ENCODE measurements around the gene HS6ST3.
"Not testable (repeated sequence)": the region's sequence is repeated elsewhere in the genome, so short reads cannot be mapped to it uniquely, and the experiment has no call there.

HS6ST3 gene

DNA sequence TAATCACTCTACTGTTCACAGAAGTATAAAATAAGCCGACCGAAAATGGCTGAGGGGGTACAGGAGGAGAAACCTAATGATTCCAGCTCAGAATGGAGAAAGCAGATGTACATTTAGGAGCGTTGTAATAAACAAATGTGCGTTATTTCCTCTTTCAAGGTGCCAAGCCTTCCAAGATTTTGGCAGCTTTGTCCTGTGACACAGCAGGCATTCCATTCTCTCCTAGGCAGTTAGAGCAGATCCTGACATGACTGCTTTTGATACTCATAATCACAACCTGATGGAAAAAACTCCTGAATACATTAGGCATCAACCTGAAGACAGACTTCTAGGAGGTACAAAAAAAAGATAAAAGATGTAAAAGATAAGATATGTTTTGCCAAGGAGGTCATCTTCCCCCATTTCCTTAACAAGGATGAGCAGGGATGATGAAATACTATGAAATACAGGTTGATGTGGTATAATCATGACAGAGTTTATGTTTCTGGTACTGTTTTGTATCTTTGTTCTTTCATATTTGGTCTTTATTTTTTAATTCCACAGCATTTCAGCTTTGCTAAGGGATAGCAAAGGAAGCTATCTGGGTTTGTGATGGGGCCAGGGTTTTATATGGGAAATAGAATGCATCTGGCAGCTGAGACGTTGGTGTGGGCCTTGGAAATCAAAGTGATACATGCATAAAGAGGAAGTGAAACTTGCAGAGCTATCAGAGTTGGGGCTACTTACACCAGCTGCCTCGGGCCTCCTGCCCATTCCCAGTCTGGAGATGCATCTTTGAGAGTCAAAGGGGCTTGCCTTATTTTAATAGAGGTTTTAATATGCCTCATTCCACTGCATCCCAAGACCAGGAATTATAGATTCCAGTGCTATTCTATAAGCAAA lies 681.8 kb downstream of the HS6ST3 start:
- H3K36me3 ChIP-seq (ENCODE audit: insufficient read depth, low read length) = no peaks in the 10 kb centered on the region

DNA sequence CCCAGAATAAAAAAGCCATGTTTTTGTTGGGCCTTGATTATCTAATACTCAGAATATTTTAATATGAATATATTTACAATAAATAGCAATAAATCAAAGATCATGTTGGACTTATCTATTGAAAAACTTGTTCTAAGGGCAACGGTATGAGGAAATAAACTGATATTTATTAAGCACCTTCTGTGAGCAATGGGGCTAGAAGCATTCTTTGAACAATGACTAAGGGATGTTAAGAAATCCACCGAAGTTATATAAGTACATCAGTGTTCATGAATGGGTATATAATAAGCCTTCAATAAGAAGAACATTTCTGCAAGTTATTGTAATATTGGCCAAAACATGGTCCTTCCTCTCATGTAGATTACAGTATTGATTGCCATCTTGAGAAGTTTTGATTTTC lies 682.5 kb downstream of the HS6ST3 start:
- H3K27me3 ChIP-seq (ENCODE audit: insufficient read depth, low read length) = no peaks in the 10 kb centered on the region
- no peak overlapping the region for H3K4me3 ChIP-seq (ENCODE audit: low read length)
- H3K9me3 ChIP-seq (ENCODE audit: insufficient read depth, low read depth, low read length) = no peaks in the 10 kb centered on the region
- 100% methylated on average over 2 of the region's 2 CpGs for WGBS
- peaks cover 23% of the 10 kb centered on the region for H3K4me1 ChIP-seq (ENCODE audit: insufficient read depth, low read length)
- no peak overlapping the region for H3K27ac ChIP-seq (ENCODE audit: low read depth, low read length)
- no peaks in the 10 kb centered on the region for H3K36me3 ChIP-seq (ENCODE audit: insufficient read depth, low read length)
- H3K9ac ChIP-seq (ENCODE audit: low read depth, low read length) = no peak overlapping the region

More for the DNA sequence above, 681.8 kb downstream of the HS6ST3 start:
- Histone ChIP-seq H3K27me3 (ENCODE audit: insufficient read depth, low read length) (no peaks in the 10 kb centered on the region), H3K9ac (ENCODE audit: low read depth, low read length) (no peak overlapping the region), H3K4me1 (ENCODE audit: insufficient read depth, low read length) (peaks cover 23% of the 10 kb centered on the region), H3K9me3 (ENCODE audit: insufficient read depth, low read depth, low read length) (no peaks in the 10 kb centered on the region), H3K27ac (ENCODE audit: low read depth, low read length) (no peak overlapping the region), H3K4me3 (ENCODE audit: low read length) (no peak overlapping the region)
- 85% methylated on average over 6 of the region's 6 CpGs for WGBS

DNA sequence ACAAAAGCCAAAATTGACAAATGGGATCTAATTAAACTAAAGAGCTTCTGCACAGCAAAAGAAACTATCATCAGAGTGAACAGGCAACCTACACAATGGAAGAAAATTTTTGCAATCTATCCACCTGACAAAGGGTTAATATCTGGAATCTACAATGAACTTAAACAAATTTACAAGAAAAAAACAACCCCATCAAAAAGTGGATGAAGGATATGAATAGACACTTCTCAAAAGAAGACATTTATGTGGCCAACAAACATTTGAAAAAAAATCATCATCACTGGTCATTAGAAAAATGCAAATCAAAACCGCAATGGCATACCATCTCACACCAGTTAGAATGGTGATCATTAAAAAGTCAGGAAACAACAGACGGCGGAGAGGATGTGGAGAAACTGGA lies 688.4 kb downstream of the HS6ST3 start:
- H3K4me3 ChIP-seq (ENCODE audit: low read length); H3K4me1 ChIP-seq (ENCODE audit: insufficient read depth, low read length); H3K36me3 ChIP-seq (ENCODE audit: insufficient read depth, low read length); H3K27ac ChIP-seq (ENCODE audit: low read depth, low read length); H3K9ac ChIP-seq (ENCODE audit: low read depth, low read length); H3K27me3 ChIP-seq (ENCODE audit: insufficient read depth, low read length); H3K9me3 ChIP-seq (ENCODE audit: insufficient read depth, low read depth, low read length): not testable (repeated sequence)
- 91% methylated on average over 3 of the region's 3 CpGs for WGBS

DNA sequence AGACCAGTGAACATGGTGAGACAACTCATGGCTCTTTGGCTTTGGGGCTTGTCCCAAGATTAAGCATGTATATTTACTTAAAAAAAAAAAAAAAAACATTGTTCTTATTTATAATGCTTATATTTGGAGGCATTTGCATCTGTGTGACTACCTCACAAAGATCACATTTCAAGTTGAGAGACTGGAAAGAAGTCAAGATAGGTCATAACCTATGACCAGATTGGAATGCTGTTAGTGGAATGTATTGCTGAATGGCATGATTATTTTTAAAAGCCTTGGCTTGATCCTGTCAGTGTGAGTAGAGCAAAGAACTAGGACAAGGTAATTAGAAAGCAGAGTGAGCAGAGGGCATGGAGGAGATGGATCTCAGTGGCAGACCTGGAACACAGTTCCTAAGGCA lies 689.8 kb downstream of the HS6ST3 start:
- Histone ChIP-seq H3K9ac (ENCODE audit: low read depth, low read length) (no peak overlapping the region), H3K36me3 (ENCODE audit: insufficient read depth, low read length) (no peaks in the 10 kb centered on the region), H3K9me3 (ENCODE audit: insufficient read depth, low read depth, low read length) (0 out of 2 replicates have a peak, but pooled peaks cover 3% of the 10 kb centered on the region), H3K4me1 (ENCODE audit: insufficient read depth, low read length) (no peaks in the 10 kb centered on the region), H3K27me3 (ENCODE audit: insufficient read depth, low read length) (no peaks in the 10 kb centered on the region), H3K4me3 (ENCODE audit: low read length) (no peak overlapping the region), H3K27ac (ENCODE audit: low read depth, low read length) (no peak overlapping the region)

DNA sequence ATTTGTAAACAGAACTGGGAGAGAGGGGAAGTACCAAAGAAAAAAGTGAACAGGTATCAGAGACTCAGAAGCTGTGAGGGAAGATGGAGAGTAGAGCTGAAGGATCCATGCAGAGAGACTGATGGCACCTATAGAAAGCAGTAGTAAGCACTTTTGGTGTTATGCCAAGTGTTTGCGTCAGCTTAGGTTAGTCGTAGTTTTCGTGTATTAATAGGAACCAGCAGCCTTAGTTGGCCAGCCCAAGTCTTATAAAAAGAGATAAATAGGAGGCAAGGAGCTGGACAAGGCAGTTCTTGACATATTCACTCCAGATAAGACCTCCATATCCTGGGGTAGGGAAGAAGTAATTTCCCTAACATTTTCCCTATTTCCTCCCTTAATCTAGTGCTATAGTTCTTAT lies 690.2 kb downstream of the HS6ST3 start:
- Histone ChIP-seq H3K36me3 (ENCODE audit: insufficient read depth, low read length) (no peaks in the 10 kb centered on the region), H3K9ac (ENCODE audit: low read depth, low read length) (no peak overlapping the region), H3K4me3 (ENCODE audit: low read length) (no peak overlapping the region), H3K27ac (ENCODE audit: low read depth, low read length) (no peak overlapping the region), H3K9me3 (ENCODE audit: insufficient read depth, low read depth, low read length) (0 out of 2 replicates have a peak, but pooled peaks cover 3% of the 10 kb centered on the region), H3K27me3 (ENCODE audit: insufficient read depth, low read length) (no peaks in the 10 kb centered on the region), H3K4me1 (ENCODE audit: insufficient read depth, low read length) (no peaks in the 10 kb centered on the region)
- WGBS = 94% methylated on average over 3 of the region's 3 CpGs

DNA sequence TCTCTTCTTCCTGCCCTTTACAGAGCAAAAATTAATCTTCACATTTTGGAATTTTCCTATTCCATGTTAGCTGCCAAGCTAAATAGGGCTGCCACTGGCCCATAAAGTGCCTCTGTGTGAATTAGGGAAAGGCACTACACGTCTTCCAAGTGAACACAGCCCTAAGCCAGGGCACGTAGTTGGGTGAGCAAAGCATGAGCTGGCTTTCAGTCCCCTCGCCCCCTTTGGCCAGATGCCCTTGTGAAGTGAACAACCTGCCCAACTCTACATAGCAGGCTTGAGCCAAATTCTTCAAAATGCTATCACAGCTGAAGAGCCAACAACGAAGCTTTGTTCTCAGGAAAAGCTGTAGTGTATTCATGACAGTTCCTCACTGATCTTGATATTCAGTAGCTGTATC lies 691.2 kb downstream of the HS6ST3 start:
- no peaks in the 10 kb centered on the region for H3K4me1 ChIP-seq (ENCODE audit: insufficient read depth, low read length)
- 92% methylated on average over 4 of the region's 4 CpGs for WGBS
- H3K36me3 ChIP-seq (ENCODE audit: insufficient read depth, low read length) = no peaks in the 10 kb centered on the region
- 0 out of 2 replicates have a peak, but pooled peaks cover 3% of the 10 kb centered on the region for H3K9me3 ChIP-seq (ENCODE audit: insufficient read depth, low read depth, low read length)
- no peaks in the 10 kb centered on the region for H3K27me3 ChIP-seq (ENCODE audit: insufficient read depth, low read length)
- H3K9ac ChIP-seq (ENCODE audit: low read depth, low read length) = no peak overlapping the region
- no peak overlapping the region for H3K4me3 ChIP-seq (ENCODE audit: low read length)
- no peak overlapping the region for H3K27ac ChIP-seq (ENCODE audit: low read depth, low read length)

DNA sequence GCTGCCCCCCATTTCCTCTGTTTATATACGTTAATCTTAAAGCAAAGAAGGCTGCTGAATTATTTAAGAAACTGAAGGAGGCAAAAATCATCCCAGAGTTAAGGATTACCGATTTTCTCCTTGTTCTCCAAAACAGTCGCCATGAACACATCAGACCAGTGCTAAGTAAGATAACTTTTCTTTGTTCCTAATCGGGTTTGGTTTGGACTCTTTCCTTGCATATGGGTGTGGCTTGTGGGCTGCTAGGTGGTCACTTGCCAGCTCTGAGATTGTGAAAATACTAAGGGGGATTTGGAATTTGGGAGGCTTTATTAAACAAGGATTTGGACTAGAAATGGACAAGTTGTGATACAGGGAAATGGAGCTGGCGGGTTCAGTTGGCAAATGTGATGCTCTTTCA lies 692.3 kb downstream of the HS6ST3 start:
- Histone ChIP-seq H3K27ac (ENCODE audit: low read depth, low read length) (no peak overlapping the region), H3K4me1 (ENCODE audit: insufficient read depth, low read length) (no peaks in the 10 kb centered on the region), H3K9me3 (ENCODE audit: insufficient read depth, low read depth, low read length) (0 out of 2 replicates have a peak, but pooled peaks cover 3% of the 10 kb centered on the region), H3K9ac (ENCODE audit: low read depth, low read length) (no peak overlapping the region), H3K36me3 (ENCODE audit: insufficient read depth, low read length) (no peaks in the 10 kb centered on the region), H3K4me3 (ENCODE audit: low read length) (no peak overlapping the region), H3K27me3 (ENCODE audit: insufficient read depth, low read length) (no peaks in the 10 kb centered on the region)
- 97% methylated on average over 5 of the region's 5 CpGs for WGBS

DNA sequence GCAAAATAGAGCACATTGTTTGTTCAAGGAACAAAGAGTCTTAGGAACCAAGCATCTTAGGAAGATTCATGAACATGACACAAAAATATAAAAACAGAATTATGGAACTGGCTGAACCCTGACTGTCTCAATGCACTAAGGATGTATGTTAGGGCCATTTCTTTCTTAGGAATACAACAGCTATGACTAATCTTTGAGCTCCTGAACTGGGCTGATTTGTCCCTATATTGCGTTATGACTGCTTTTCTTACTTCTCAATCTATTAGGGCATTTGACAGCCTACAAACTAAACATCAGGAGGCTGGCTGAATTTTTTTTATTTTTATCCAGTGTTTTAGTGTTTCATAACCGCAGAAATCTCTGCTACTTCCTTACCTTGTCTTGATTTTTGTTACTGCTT lies 693.1 kb downstream of the HS6ST3 start:
- Histone ChIP-seq H3K27ac (ENCODE audit: low read depth, low read length) (no peak overlapping the region), H3K4me3 (ENCODE audit: low read length) (no peak overlapping the region), H3K9ac (ENCODE audit: low read depth, low read length) (no peak overlapping the region), H3K27me3 (ENCODE audit: insufficient read depth, low read length) (no peaks in the 10 kb centered on the region), H3K4me1 (ENCODE audit: insufficient read depth, low read length) (no peaks in the 10 kb centered on the region), H3K36me3 (ENCODE audit: insufficient read depth, low read length) (no peaks in the 10 kb centered on the region), H3K9me3 (ENCODE audit: insufficient read depth, low read depth, low read length) (0 out of 2 replicates have a peak, but pooled peaks cover 3% of the 10 kb centered on the region)
- WGBS = 94% methylated on average over 1 of the region's 2 CpGs

DNA sequence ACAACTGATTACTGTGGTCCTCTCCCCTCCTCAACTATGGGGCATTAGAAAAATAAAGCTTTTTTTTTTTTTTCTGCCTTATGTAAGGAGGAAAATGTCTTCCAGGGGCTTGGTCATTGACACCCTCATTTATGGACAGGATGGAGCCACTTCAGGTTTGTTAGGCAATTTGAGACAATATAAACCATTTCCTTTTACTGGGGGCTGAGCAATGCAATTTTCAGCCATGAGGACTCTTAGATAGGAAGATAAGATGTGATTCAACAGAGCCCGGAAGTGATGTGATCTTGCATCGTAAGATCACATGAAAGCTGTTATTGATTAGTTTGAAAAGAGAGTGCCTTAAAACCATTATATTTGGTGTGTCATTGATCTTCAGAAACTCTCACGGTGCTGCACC lies 693.6 kb downstream of the HS6ST3 start:
- Histone ChIP-seq H3K9me3 (ENCODE audit: insufficient read depth, low read depth, low read length) (0 out of 2 replicates have a peak, but pooled peaks cover 2% of the 10 kb centered on the region), H3K4me3 (ENCODE audit: low read length) (no peak overlapping the region), H3K27ac (ENCODE audit: low read depth, low read length) (no peak overlapping the region), H3K9ac (ENCODE audit: low read depth, low read length) (no peak overlapping the region), H3K4me1 (ENCODE audit: insufficient read depth, low read length) (no peaks in the 10 kb centered on the region), H3K36me3 (ENCODE audit: insufficient read depth, low read length) (no peaks in the 10 kb centered on the region), H3K27me3 (ENCODE audit: insufficient read depth, low read length) (no peaks in the 10 kb centered on the region)
- WGBS = 94% methylated on average over 2 of the region's 3 CpGs

DNA sequence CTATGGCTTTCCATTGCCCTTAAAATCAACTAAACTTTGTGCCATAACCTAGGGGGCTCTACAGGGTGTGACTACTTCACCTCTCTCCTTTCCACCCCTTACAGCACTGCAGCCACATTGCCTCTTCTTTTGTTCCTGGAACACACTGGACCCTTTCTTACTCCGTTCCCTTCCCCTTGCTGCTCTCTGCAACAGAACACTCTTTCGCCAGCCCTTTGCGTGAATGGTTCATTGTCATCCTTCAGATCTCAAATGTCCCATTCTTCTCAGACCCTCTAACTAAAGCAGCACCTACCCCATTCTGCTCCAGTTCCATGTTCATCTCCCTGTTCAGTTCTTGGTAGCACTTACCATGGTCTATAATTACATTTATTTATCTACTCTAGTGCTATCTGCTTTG lies 696.1 kb downstream of the HS6ST3 start:
- Histone ChIP-seq H3K4me1 (ENCODE audit: insufficient read depth, low read length) (no peaks in the 10 kb centered on the region), H3K36me3 (ENCODE audit: insufficient read depth, low read length) (no peaks in the 10 kb centered on the region), H3K27me3 (ENCODE audit: insufficient read depth, low read length) (no peaks in the 10 kb centered on the region), H3K9ac (ENCODE audit: low read depth, low read length) (no peak overlapping the region), H3K4me3 (ENCODE audit: low read length) (no peak overlapping the region), H3K9me3 (ENCODE audit: insufficient read depth, low read depth, low read length) (no peaks in the 10 kb centered on the region), H3K27ac (ENCODE audit: low read depth, low read length) (no peak overlapping the region)
- WGBS = 90% methylated on average over 3 of the region's 3 CpGs

DNA sequence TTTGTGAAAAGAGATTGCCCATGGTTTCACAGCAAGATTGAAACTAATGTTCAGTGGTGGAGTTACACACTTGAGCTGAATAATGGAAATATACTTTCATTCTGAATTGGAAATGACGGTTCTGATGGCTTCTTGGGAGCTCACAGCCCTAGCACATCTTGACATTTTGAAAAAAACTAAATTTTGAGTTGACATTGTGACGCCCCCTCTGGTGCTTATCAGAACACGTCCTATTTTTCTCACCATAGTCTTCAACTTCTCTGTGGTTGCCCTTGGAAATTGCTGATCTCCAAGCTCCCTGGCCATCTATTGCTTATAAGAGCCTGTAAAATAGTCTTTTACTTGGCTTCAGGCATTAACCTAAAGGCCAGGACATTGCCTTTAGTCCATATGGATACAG lies 702.3 kb downstream of the HS6ST3 start:
- no peaks in the 10 kb centered on the region for H3K27me3 ChIP-seq (ENCODE audit: insufficient read depth, low read length)
- 83% methylated on average over 3 of the region's 3 CpGs for WGBS
- H3K9ac ChIP-seq (ENCODE audit: low read depth, low read length) = no peak overlapping the region
- no peaks in the 10 kb centered on the region for H3K4me1 ChIP-seq (ENCODE audit: insufficient read depth, low read length)
- no peak overlapping the region for H3K27ac ChIP-seq (ENCODE audit: low read depth, low read length)
- no peaks in the 10 kb centered on the region for H3K36me3 ChIP-seq (ENCODE audit: insufficient read depth, low read length)
- no peaks in the 10 kb centered on the region for H3K9me3 ChIP-seq (ENCODE audit: insufficient read depth, low read depth, low read length)
- no peak overlapping the region for H3K4me3 ChIP-seq (ENCODE audit: low read length)
